ENCODE results near the gene CDH24. TPM values are rescaled to one million over a fixed set of nuclear protein-coding genes. Genes with fewer than 3 reads are reported as not detected.

CDH24 gene, protein sequence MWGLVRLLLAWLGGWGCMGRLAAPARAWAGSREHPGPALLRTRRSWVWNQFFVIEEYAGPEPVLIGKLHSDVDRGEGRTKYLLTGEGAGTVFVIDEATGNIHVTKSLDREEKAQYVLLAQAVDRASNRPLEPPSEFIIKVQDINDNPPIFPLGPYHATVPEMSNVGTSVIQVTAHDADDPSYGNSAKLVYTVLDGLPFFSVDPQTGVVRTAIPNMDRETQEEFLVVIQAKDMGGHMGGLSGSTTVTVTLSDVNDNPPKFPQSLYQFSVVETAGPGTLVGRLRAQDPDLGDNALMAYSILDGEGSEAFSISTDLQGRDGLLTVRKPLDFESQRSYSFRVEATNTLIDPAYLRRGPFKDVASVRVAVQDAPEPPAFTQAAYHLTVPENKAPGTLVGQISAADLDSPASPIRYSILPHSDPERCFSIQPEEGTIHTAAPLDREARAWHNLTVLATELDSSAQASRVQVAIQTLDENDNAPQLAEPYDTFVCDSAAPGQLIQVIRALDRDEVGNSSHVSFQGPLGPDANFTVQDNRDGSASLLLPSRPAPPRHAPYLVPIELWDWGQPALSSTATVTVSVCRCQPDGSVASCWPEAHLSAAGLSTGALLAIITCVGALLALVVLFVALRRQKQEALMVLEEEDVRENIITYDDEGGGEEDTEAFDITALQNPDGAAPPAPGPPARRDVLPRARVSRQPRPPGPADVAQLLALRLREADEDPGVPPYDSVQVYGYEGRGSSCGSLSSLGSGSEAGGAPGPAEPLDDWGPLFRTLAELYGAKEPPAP
- total RNA-seq, result 1.0 and 1.2 TPM in 2 replicates

DNA sequence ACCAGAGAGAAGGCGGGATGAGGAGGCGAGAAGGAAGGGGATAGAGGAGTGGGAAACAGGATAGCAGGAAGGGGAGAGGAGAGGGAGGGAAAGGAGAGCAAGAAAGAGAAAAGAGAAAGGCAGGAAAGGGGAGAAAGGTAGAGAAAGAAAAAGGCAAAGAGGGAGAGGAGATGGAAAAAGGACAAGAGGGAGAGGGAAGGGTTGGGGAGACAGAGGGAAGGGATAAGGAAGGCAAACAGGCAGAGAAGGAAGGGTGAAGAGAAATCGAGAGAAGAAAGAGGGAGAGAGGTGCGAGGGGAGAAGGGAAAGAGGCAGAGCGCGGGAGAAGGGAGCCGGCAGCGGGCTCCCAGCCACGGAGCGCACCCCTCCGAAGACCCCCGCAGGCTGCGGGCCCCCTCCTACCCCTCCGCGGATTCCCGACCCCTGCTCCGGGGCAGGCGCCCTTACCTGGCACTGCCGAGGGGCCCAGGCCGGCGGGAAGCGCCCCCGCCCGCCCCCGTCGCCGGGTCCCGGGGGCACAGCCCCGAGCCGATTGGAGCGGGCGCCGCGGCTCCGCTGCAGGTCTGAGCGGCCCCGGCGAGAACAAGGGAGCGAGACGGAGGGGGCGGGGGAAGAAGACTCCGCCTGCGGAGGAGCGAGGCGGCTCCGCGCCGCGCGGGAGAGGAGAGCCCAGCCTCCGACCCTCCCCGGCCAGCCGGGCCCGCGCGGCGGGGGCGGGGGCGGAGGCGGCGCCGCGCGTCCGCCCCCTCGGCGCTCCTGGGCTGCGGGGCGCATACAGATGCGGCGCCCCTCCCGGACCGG lies at the start of gene CDH24:
Gene CDH24, minus strand, starts transcription at position 565 of the 801 bp plus-strand sequence. CDS start 1,787 bp downstream, outside the sequence.
- Mint-ChIP-seq H3K27me3 (ENCODE audit: insufficient read depth) (peaks cover 8% of the 10 kb centered on the region), H3K27ac (peak within 1 kb of the TSS; percentile 64)

DNA sequence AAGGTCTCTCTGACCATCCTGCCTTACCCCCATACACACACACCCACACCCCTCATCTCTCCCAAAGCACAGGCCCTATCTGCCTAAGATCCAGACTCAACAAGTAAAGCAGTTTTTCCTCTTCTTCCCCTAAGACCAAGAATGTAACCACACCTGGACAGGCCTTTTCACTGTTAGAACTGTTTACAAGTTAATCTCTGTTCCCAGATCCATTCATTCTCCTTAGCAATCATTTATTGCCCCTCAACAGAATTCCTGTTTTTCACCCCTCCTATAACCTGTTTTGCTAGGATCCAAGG lies 49.4 kb upstream of the CDH24 start:
- Mint-ChIP-seq H3K27ac (no peak overlapping the region), H3K36me3 (ENCODE audit: low read depth) (no peaks in the 10 kb centered on the region), H3K4me1 (ENCODE audit: low read depth) (no peaks in the 10 kb centered on the region), H3K4me3 (no peak overlapping the region), H3K9me3 (no peaks in the 10 kb centered on the region), H3K27me3 (ENCODE audit: insufficient read depth) (peaks cover 17% of the 10 kb centered on the region)
- no peak for DNase-seq (ENCODE audit: low spot score)
- intact Hi-C loops (cut with micrococcal nuclease), result no loop called here

More for the DNA sequence above, at the start of gene CDH24:
- peak; percentile 73 for DNase-seq (ENCODE audit: low spot score)
- intact Hi-C loops (cut with micrococcal nuclease), result loop anchor here (1.0 to 5.0 kb wide), 3 partner anchors 23 to 485 kb away; partner anchors contain the start of gene PSMB5
- Mint-ChIP-seq H3K4me1 (ENCODE audit: low read depth) (peaks cover 21% of the 10 kb centered on the region), H3K36me3 (ENCODE audit: low read depth) (peaks cover 19% of the 10 kb centered on the region), H3K4me3 (peak within 1 kb of the TSS; percentile 86), H3K9me3 (no peaks in the 10 kb centered on the region)

DNA sequence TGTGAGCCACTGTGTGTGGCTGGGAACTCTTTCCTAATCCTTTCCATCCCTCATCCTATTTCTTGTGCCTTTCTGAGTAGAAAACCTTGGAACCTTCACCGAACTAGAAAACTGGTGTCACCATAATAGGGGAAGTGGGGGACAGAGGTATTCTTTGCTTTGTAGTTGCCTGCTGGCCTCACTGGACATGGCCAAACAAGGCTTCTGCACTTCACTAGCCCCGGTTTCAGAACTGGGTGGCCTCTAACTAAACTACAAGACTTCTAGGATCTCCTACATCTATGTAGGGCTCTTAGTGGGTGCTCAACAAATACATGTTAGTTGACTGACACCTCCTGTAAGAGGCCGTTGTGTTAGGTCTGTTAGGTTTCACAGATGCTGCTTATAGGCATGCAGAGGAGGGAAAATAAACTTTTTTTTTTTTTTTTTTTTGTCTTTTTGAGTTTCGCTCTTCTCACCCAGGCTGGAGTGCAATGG lies 48.1 kb upstream of the CDH24 start:
- H3K4me3 Mint-ChIP-seq, result no peak overlapping the region
- no peaks in the 10 kb centered on the region for H3K36me3 Mint-ChIP-seq (ENCODE audit: low read depth)
- no peaks in the 10 kb centered on the region for H3K4me1 Mint-ChIP-seq (ENCODE audit: low read depth)
- H3K27me3 Mint-ChIP-seq (ENCODE audit: insufficient read depth), result peaks cover 17% of the 10 kb centered on the region
- H3K9me3 Mint-ChIP-seq, result no peaks in the 10 kb centered on the region
- intact Hi-C loops (cut with micrococcal nuclease), result no loop called here
- no peak for DNase-seq (ENCODE audit: low spot score)
- H3K27ac Mint-ChIP-seq, result no peak overlapping the region

DNA sequence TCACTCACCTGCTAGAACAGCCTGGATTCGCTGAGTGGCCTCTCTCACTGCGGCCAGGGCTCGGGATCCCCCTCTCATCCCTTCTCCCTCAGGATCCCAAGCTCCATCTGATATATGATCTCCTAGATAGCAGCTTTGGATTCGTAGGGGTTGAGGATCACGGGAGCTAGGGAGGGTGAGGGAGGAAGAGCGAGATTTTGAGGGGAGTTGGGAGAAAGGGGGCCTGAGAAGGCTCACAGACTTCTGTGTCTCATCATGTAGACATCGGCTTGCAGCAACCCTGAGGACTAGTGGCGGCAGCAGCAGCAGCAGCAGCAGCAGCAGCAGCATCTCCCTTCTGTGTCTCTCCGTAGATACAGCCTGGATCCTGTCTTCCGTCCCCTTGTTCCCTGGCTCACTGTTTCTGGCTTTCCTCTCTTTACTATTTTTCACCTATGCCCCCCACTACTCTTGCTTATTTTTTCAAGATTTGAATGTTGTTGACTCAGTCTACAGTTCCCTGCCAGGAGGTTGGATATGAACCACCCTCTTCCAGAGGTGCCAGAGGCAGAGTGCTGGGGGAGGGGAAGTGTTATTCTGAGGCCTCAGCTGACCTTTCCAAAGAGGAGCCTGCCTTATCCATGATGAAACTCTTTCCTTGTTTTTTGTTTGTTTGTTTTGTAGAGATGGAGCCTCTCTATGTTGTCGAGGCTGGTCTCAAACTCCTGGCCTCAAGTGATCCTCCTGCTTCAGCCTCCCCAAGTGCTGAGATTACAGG lies 47.4 kb upstream of the CDH24 start, which contains the start of gene CIROP:
Gene CIROP, minus strand, starts transcription at position 399 of the 757 bp plus-strand sequence. Its CDS starts 69 bp downstream, at position 330.
- H3K27ac Mint-ChIP-seq, result no peak within 1 kb of the TSS
- no peaks in the 10 kb centered on the region for H3K4me1 Mint-ChIP-seq (ENCODE audit: low read depth)
- no peaks in the 10 kb centered on the region for H3K36me3 Mint-ChIP-seq (ENCODE audit: low read depth)
- H3K4me3 Mint-ChIP-seq, result no peak within 1 kb of the TSS
- intact Hi-C loops (cut with micrococcal nuclease), result no loop called here
- H3K27me3 Mint-ChIP-seq (ENCODE audit: insufficient read depth), result peaks cover 17% of the 10 kb centered on the region
- DNase-seq (ENCODE audit: low spot score), result no peak
- no peaks in the 10 kb centered on the region for H3K9me3 Mint-ChIP-seq

DNA sequence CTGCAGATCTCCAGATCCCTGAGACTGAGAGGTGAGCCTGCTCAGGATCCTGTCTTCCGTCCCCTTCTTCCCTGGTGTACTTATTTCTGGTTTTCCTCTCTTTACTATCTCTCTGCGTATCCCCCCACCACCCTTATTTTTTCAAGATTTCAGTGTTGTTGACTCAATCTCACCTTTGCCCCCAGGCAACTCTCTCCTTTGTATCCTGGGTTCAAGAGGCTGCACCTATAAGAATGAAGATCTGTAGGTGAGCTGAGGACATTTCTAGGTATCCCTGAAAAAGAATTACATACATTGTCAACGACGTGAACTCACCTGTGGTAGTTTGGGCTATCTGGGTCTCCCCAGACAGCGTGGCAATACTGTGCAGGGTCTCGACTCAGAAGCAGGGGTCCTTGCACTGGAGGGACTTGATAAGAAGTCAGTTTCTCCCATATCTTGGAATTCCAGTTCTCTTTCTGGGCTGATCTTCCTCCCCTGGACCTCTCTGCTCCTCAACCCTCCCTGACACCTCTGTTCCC lies 46.8 kb upstream of the CDH24 start:
- no peak for DNase-seq (ENCODE audit: low spot score)
- Mint-ChIP-seq H3K4me3 (no peak overlapping the region), H3K9me3 (no peaks in the 10 kb centered on the region), H3K27ac (no peak overlapping the region), H3K27me3 (ENCODE audit: insufficient read depth) (peaks cover 15% of the 10 kb centered on the region), H3K36me3 (ENCODE audit: low read depth) (peaks cover 5% of the 10 kb centered on the region), H3K4me1 (ENCODE audit: low read depth) (no peaks in the 10 kb centered on the region)
- intact Hi-C loops (cut with micrococcal nuclease), result no loop called here

DNA sequence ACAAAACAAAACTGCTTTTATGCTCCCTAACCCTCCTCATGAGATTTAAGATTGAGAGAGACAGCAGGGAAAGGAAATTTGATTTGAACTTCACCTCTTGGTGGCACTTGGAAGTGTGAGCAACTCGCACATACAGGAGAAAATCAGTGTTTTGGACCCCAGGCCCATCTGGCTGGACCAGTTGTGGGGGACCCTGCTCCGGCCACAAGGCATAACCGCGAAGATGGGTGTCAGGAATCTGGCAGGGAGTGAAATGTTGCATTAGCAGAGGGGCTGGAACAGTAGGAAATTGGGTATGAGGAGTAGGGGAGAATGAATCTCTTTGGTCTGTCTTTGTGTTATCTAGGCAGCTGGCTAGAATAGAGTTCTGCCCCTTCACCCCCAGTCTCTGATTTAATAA lies 46.3 kb upstream of the CDH24 start:
- no peaks in the 10 kb centered on the region for H3K9me3 Mint-ChIP-seq
- H3K4me1 Mint-ChIP-seq (ENCODE audit: low read depth), result no peaks in the 10 kb centered on the region
- peaks cover 14% of the 10 kb centered on the region for H3K27me3 Mint-ChIP-seq (ENCODE audit: insufficient read depth)
- intact Hi-C loops (cut with micrococcal nuclease), result no loop called here
- no peak for DNase-seq (ENCODE audit: low spot score)
- H3K4me3 Mint-ChIP-seq, result no peak overlapping the region
- peaks cover 9% of the 10 kb centered on the region for H3K36me3 Mint-ChIP-seq (ENCODE audit: low read depth)
- no peak overlapping the region for H3K27ac Mint-ChIP-seq

DNA sequence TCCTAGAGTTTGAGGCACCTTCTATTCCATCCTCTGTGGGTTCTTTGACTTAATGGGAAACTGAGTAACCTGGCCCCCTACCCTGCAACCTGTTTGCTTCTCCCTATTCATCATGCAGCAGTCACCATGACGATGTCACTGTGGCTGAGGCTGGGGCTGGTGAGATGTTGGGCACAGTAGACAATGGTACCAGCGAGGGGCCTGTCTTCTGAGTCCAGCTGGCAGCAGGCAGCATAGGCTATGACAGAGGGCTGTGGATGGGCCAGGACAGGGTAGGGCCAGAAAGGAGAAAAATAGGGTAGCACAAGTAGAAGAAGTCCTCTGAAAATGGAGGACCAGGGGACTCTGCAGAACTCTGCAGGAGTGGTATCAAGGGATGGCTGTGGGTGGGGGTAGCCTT lies 45.5 kb upstream of the CDH24 start:
- Mint-ChIP-seq H3K27ac (no peak overlapping the region), H3K9me3 (no peaks in the 10 kb centered on the region), H3K4me1 (ENCODE audit: low read depth) (peaks cover under 1% of the 10 kb centered on the region), H3K4me3 (no peak overlapping the region), H3K36me3 (ENCODE audit: low read depth) (peaks cover 15% of the 10 kb centered on the region), H3K27me3 (ENCODE audit: insufficient read depth) (peaks cover 14% of the 10 kb centered on the region)
- intact Hi-C loops (cut with micrococcal nuclease), result no loop called here
- DNase-seq (ENCODE audit: low spot score), result no peak

DNA sequence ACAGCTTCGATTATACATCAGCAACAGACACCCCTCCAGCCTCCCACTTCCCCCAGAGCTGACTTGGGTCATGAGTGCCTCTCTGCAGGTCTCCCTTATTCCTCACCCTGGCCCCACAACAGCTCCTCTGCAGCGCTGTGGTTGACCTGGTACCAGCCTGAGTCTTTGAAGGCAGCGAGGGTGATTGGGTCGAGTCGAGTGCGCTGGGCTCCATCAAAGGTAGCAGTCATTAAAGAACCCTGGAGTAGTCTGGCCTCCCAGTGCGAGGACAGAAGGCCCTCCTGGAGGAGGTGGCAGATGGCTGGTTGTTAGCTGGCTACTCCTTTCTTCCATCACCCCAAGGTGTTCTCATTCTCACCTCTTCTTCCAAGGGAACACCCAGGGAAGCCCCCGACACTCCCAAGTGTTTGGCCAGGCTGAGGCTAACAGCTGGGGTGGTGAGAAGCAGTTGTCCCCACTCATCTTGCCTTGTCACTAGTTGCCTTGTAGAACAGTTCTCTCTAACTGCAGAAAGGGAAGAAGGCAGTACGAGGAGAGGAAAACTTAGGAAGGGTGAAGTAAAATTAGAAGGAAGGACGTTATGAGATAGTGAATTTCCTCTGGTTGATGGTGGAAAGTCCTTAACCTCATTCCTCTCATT lies 44.8 kb upstream of the CDH24 start:
- Mint-ChIP-seq H3K36me3 (ENCODE audit: low read depth) (peaks cover 21% of the 10 kb centered on the region), H3K9me3 (no peaks in the 10 kb centered on the region), H3K4me1 (ENCODE audit: low read depth) (peaks cover 7% of the 10 kb centered on the region), H3K27ac (no peak overlapping the region), H3K27me3 (ENCODE audit: insufficient read depth) (peaks cover 14% of the 10 kb centered on the region), H3K4me3 (no peak overlapping the region)
- intact Hi-C loops (cut with micrococcal nuclease), result no loop called here
- DNase-seq (ENCODE audit: low spot score), result no peak

DNA sequence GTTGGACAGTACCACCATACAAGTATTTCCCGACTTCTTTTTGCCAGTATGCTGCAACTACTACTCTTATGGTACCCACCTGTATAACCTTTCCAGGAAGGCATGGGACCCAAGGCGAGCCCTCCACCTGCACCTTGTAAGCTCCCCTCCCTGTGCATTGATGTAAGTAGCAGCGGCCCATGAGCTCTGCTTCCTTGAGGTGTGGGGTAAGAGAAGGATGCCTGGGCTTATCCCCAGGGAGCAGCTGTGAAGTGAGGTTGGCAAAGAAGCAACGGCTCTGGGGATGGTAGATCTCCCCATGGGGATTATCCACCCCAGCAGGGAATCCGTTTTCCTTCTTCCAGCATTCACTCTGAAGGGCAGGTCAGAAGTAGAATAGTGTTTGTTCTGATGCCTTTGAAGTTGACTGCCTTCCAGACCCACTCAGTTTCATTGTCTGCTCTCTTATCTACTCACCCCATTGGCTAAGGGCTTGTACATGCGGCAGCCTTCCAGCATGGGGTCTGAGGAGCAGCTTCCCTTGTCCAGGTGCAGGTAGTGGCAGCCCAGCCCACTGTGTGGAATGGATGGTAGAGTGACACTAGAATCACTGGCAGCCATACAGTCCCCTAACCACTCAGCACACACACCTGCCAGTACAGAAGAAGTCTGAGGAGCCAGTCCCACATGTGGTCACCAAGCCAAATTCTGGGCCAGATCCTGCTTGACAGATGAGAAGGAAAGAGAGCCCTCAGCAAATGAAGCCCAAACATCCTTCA lies 44.1 kb upstream of the CDH24 start:
- peaks cover 14% of the 10 kb centered on the region for H3K27me3 Mint-ChIP-seq (ENCODE audit: insufficient read depth)
- no peak overlapping the region for H3K4me3 Mint-ChIP-seq
- peaks cover 24% of the 10 kb centered on the region for H3K36me3 Mint-ChIP-seq (ENCODE audit: low read depth)
- no peak for DNase-seq (ENCODE audit: low spot score)
- no peaks in the 10 kb centered on the region for H3K9me3 Mint-ChIP-seq
- no peak overlapping the region for H3K27ac Mint-ChIP-seq
- intact Hi-C loops (cut with micrococcal nuclease), result no loop called here
- peaks cover 14% of the 10 kb centered on the region for H3K4me1 Mint-ChIP-seq (ENCODE audit: low read depth)

DNA sequence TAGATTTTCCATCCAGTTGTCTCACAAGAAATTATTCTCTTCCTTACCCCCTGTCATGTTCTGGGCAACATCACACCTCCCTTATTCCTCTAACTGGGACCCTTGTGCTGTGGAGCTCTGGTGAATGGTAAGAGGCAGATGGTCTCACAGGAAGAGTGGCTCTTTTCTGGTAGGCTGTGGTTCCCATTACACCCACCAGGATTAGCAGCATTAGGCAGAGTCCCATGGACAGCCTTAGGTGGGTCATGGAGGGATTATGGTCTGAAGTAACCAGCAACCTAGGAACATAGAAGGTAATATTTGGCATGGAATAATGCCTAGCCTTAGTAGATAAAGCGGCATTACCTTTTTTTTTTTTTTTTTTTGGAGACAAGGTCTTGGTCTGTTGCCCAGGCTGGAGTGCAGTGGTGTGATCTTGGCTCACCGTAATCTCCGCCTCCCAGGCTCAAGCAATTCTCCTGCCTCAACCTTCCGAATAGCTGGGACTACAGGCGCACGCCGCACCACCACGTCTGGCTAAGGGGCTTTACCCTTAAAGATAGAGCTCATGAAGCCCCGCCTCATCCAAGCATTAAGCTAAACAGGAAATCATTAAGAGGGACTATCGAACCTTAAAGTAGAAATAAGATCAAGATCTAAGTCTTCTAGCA lies 42.0 kb upstream of the CDH24 start:
- Mint-ChIP-seq H3K4me1 (ENCODE audit: low read depth) (peaks cover 15% of the 10 kb centered on the region), H3K27ac (no peak overlapping the region), H3K36me3 (ENCODE audit: low read depth) (peaks cover 24% of the 10 kb centered on the region), H3K9me3 (no peaks in the 10 kb centered on the region), H3K4me3 (no peak overlapping the region), H3K27me3 (ENCODE audit: insufficient read depth) (peaks cover 14% of the 10 kb centered on the region)
- intact Hi-C loops (cut with micrococcal nuclease), result loop anchor here (10.0 kb wide), 2 partner anchors 515 to 1135 kb away; partner anchors contain the start of genes DAD1, GMPR2 and NEDD8
- no peak for DNase-seq (ENCODE audit: low spot score)
